Tibial nerve (tissue), 4 donors: ENCODE results near the gene RANGRF.

Experiments
- EP300 ChIP-seq, 2 donors: sonication (generic); formaldehyde crosslinking; IDR thresholded peaks; one replicate each; pipeline ENCODE4 v1.6.1; 2017; ENCODE audit warnings: antibody characterized with exemption in 2 of 2, mild to moderate bottlenecking in 1 of 2
- POLR2A ChIP-seq, 2 donors: fragments of 450-650 bp; IDR thresholded peaks; one replicate each; pipeline ENCODE4 v1.6.1; 2017; ENCODE audit warnings: antibody characterized with exemption in 2 of 2, mild to moderate bottlenecking in 2 of 2, moderate library complexity in 2 of 2
- TF ChIP-seq, protein P1 (sequence below), 5 experiments: fragments of 200-600 bp in 3 of 5; fragments of 450-650 bp in 2 of 5; sonication (generic) in 3 of 5; IDR thresholded peaks; one replicate each; pipeline ENCODE4 v1.5.1; 2016 to 2019; ENCODE audit warnings: antibody characterized with exemption in 5 of 5, mild to moderate bottlenecking in 3 of 5, moderate library complexity in 2 of 5

GRCh38 chr17:8312726-8313600 is 24.5 kb downstream of the RANGRF start:
- TF ChIP-seq, protein P1, sequence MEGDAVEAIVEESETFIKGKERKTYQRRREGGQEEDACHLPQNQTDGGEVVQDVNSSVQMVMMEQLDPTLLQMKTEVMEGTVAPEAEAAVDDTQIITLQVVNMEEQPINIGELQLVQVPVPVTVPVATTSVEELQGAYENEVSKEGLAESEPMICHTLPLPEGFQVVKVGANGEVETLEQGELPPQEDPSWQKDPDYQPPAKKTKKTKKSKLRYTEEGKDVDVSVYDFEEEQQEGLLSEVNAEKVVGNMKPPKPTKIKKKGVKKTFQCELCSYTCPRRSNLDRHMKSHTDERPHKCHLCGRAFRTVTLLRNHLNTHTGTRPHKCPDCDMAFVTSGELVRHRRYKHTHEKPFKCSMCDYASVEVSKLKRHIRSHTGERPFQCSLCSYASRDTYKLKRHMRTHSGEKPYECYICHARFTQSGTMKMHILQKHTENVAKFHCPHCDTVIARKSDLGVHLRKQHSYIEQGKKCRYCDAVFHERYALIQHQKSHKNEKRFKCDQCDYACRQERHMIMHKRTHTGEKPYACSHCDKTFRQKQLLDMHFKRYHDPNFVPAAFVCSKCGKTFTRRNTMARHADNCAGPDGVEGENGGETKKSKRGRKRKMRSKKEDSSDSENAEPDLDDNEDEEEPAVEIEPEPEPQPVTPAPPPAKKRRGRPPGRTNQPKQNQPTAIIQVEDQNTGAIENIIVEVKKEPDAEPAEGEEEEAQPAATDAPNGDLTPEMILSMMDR (IDR thresholded peaks at IDR 0.05): no peak
- TF ChIP-seq POLR2A (IDR thresholded peaks at IDR 0.05) (no peak), EP300 (IDR thresholded peaks at IDR 0.05) (no peak)
